Activated CD8-positive, alpha-beta memory T cell treated with anti-CD3 and anti-CD28 coated beads, Interleukin-2, amount 10 ng/mL, durations not matched to agents 7 days and 5 days (primary cell): ENCODE results near the gene FHOD3. TPM values are rescaled to one million over a fixed set of nuclear protein-coding genes. Genes with fewer than 3 reads are reported as not detected.

Experiments used
- ATAC-seq: fragments of 150-1000 bp; cut with Tn5 transposase; one replicate; pipeline ENCODE4 v1.10.0; 2021; ENCODE audit warnings: moderate library complexity
- CTCF ChIA-PET: fragments of 350-600 bp; sonication (Branson Sonifier 250); formaldehyde crosslinking; loops from one replicate; lab custom pipeline; 2021; ENCODE audit warnings: antibody characterized with exemption; lab: Charles Lee
- DNase-seq: peaks from one replicate; pipeline ENCODE4 v3.0.0-alpha.2; 2020
- H3K27ac Mint-ChIP-seq: one replicate; pipeline ENCODE4 v1.8.0; 2021; ENCODE audit warnings: mild to moderate bottlenecking, mixed read lengths
- H3K27me3 Mint-ChIP-seq: one replicate; pipeline ENCODE4 v1.8.0; 2021; ENCODE audit warnings: mixed read lengths
- H3K36me3 Mint-ChIP-seq: one replicate; pipeline ENCODE4 v1.8.0; 2021; ENCODE audit warnings: mild to moderate bottlenecking, mixed read lengths
- H3K4me1 Mint-ChIP-seq: one replicate; pipeline ENCODE4 v1.8.0; 2021; ENCODE audit warnings: mixed read lengths
- H3K4me3 Mint-ChIP-seq: one replicate; pipeline ENCODE4 v1.8.0; 2021; ENCODE audit warnings: mild to moderate bottlenecking, moderate library complexity, mixed read lengths
- H3K9me3 Mint-ChIP-seq: one replicate; pipeline ENCODE4 v1.8.0; 2022; ENCODE audit warnings: low read depth, mixed read lengths
- total RNA-seq, 2 experiments: library from RNA; stranded (reverse); gene quantifications; one replicate each; pipeline ENCODE4 v1.2.3, GENCODE V29; 2021

FHOD3 gene
- total RNA-seq, 2 experiments from 2014 or later: not detected

GRCh38 chr18:36623091-36623490, 325.6 kb downstream of the FHOD3 start:
- Mint-ChIP-seq H3K36me3 (no peaks in the 10 kb centered on the region), H3K4me1 (no peaks in the 10 kb centered on the region), H3K4me3 (no peak overlapping the region), H3K27me3 (peaks cover 4% of the 10 kb centered on the region), H3K9me3 (no peaks in the 10 kb centered on the region), H3K27ac (no peak overlapping the region)
- ATAC-seq: no peak
- CTCF ChIA-PET: no interaction called here
- DNase-seq: no peak

- no peaks in the 10 kb centered on the region for H3K4me1 Mint-ChIP-seq
- ATAC-seq (no peak), DNase-seq (no peak)
- H3K9me3 Mint-ChIP-seq: no peaks in the 10 kb centered on the region
- H3K4me3 Mint-ChIP-seq: no peak overlapping the region
- H3K27me3 Mint-ChIP-seq: peaks cover 3% of the 10 kb centered on the region
- CTCF ChIA-PET: no interaction called here
- H3K36me3 Mint-ChIP-seq: no peaks in the 10 kb centered on the region
- H3K27ac Mint-ChIP-seq: no peak overlapping the region
These were observed 326.2 kb downstream of the FHOD3 start for GRCh38 chr18:36623681-36624190.

- no peak for ATAC-seq
- CTCF ChIA-PET: no interaction called here
- H3K4me1 Mint-ChIP-seq: no peaks in the 10 kb centered on the region
- no peak overlapping the region for H3K4me3 Mint-ChIP-seq
- peaks cover 2% of the 10 kb centered on the region for H3K27me3 Mint-ChIP-seq
- H3K36me3 Mint-ChIP-seq: no peaks in the 10 kb centered on the region
- no peak for DNase-seq
- H3K9me3 Mint-ChIP-seq: no peaks in the 10 kb centered on the region
- no peak overlapping the region for H3K27ac Mint-ChIP-seq
These were observed 327.1 kb downstream of the FHOD3 start for GRCh38 chr18:36624451-36625167.

- no peaks in the 10 kb centered on the region for H3K36me3 Mint-ChIP-seq
- peaks cover 3% of the 10 kb centered on the region for H3K27me3 Mint-ChIP-seq
- ATAC-seq (no peak), DNase-seq (no peak)
- no peak overlapping the region for H3K4me3 Mint-ChIP-seq
- H3K4me1 Mint-ChIP-seq: no peaks in the 10 kb centered on the region
- CTCF ChIA-PET: no interaction called here
- no peak overlapping the region for H3K27ac Mint-ChIP-seq
- H3K9me3 Mint-ChIP-seq: no peaks in the 10 kb centered on the region
These were observed 327.9 kb downstream of the FHOD3 start for GRCh38 chr18:36625386-36625785.

- CTCF ChIA-PET: no interaction called here
- H3K9me3 Mint-ChIP-seq: no peaks in the 10 kb centered on the region
- H3K27ac Mint-ChIP-seq: no peak overlapping the region
- no peak overlapping the region for H3K4me3 Mint-ChIP-seq
- ATAC-seq (no peak), DNase-seq (no peak)
- no peaks in the 10 kb centered on the region for H3K36me3 Mint-ChIP-seq
- no peaks in the 10 kb centered on the region for H3K4me1 Mint-ChIP-seq
- H3K27me3 Mint-ChIP-seq: peaks cover 3% of the 10 kb centered on the region
These were observed 330.1 kb downstream of the FHOD3 start for GRCh38 chr18:36627637-36628036.

GRCh38 chr18:36628435-36629137, 331.1 kb downstream of the FHOD3 start:
- Mint-ChIP-seq H3K4me3 (no peak overlapping the region), H3K9me3 (no peaks in the 10 kb centered on the region), H3K4me1 (no peaks in the 10 kb centered on the region), H3K36me3 (no peaks in the 10 kb centered on the region), H3K27me3 (peaks cover 3% of the 10 kb centered on the region), H3K27ac (no peak overlapping the region)
- no peak for DNase-seq
- CTCF ChIA-PET: no interaction called here
- ATAC-seq: no peak

GRCh38 chr18:36629138-36629530, 331.6 kb downstream of the FHOD3 start:
- Mint-ChIP-seq H3K27ac (no peak overlapping the region), H3K4me3 (no peak overlapping the region), H3K9me3 (no peaks in the 10 kb centered on the region), H3K27me3 (peaks cover 3% of the 10 kb centered on the region), H3K4me1 (no peaks in the 10 kb centered on the region), H3K36me3 (no peaks in the 10 kb centered on the region)
- ATAC-seq: no peak
- no peak for DNase-seq
- CTCF ChIA-PET: no interaction called here

- CTCF ChIA-PET: no interaction called here
These were observed 332.3 kb downstream of the FHOD3 start for GRCh38 chr18:36629836-36630235.

GRCh38 chr18:36630917-36631316, 333.4 kb downstream of the FHOD3 start:
- CTCF ChIA-PET: no interaction called here
- H3K4me3 Mint-ChIP-seq: no peak overlapping the region
- H3K27ac Mint-ChIP-seq: no peak overlapping the region
- ATAC-seq: no peak
- no peaks in the 10 kb centered on the region for H3K9me3 Mint-ChIP-seq
- no peaks in the 10 kb centered on the region for H3K36me3 Mint-ChIP-seq
- no peak for DNase-seq
- H3K27me3 Mint-ChIP-seq: peaks cover 6% of the 10 kb centered on the region
- no peaks in the 10 kb centered on the region for H3K4me1 Mint-ChIP-seq

More at GRCh38 chr18:36629836-36630235, 332.3 kb downstream of the FHOD3 start:
- Mint-ChIP-seq H3K4me1 (no peaks in the 10 kb centered on the region), H3K4me3 (no peak overlapping the region), H3K9me3 (no peaks in the 10 kb centered on the region), H3K27me3 (peaks cover 4% of the 10 kb centered on the region), H3K27ac (no peak overlapping the region), H3K36me3 (no peaks in the 10 kb centered on the region)
- DNase-seq (no peak), ATAC-seq (no peak)

GRCh38 chr18:36633961-36634412, 336.5 kb downstream of the FHOD3 start:
- Mint-ChIP-seq H3K4me1 (peaks cover 5% of the 10 kb centered on the region), H3K9me3 (no peaks in the 10 kb centered on the region), H3K27ac (no peak overlapping the region), H3K4me3 (no peak overlapping the region), H3K36me3 (no peaks in the 10 kb centered on the region), H3K27me3 (peaks cover 6% of the 10 kb centered on the region)
- no peak for DNase-seq
- CTCF ChIA-PET: no interaction called here
- ATAC-seq: no peak

GRCh38 chr18:36634573-36635216, 337.2 kb downstream of the FHOD3 start:
- no peak for DNase-seq
- peaks cover 5% of the 10 kb centered on the region for H3K4me1 Mint-ChIP-seq
- no peaks in the 10 kb centered on the region for H3K36me3 Mint-ChIP-seq
- peaks cover 3% of the 10 kb centered on the region for H3K27me3 Mint-ChIP-seq
- no peak for ATAC-seq
- no peak overlapping the region for H3K27ac Mint-ChIP-seq
- CTCF ChIA-PET: no interaction called here
- no peak overlapping the region for H3K4me3 Mint-ChIP-seq
- H3K9me3 Mint-ChIP-seq: no peaks in the 10 kb centered on the region

- CTCF ChIA-PET: no interaction called here
- Mint-ChIP-seq H3K27ac (no peak overlapping the region), H3K4me1 (peaks cover 5% of the 10 kb centered on the region), H3K4me3 (no peak overlapping the region), H3K27me3 (peaks cover 3% of the 10 kb centered on the region), H3K36me3 (no peaks in the 10 kb centered on the region), H3K9me3 (no peaks in the 10 kb centered on the region)
- no peak for ATAC-seq
- DNase-seq: no peak
These were observed 338.0 kb downstream of the FHOD3 start for GRCh38 chr18:36635414-36636096.

- no peak for ATAC-seq
- CTCF ChIA-PET: no interaction called here
- no peaks in the 10 kb centered on the region for H3K36me3 Mint-ChIP-seq
- peaks cover 3% of the 10 kb centered on the region for H3K27me3 Mint-ChIP-seq
- H3K4me1 Mint-ChIP-seq: peaks cover 5% of the 10 kb centered on the region
- no peaks in the 10 kb centered on the region for H3K9me3 Mint-ChIP-seq
- no peak for DNase-seq
- no peak overlapping the region for H3K4me3 Mint-ChIP-seq
- H3K27ac Mint-ChIP-seq: no peak overlapping the region
These were observed 338.8 kb downstream of the FHOD3 start for GRCh38 chr18:36636237-36636817.
